Measurements from ENCODE around the gene CCDC102B. TPM values are rescaled to one million over a fixed set of nuclear protein-coding genes. Genes with fewer than 3 reads are reported as not detected.

Gene CCDC102B
- polyA plus RNA-seq, 4 donors: 7.5 to 7.8 (median 7.7) TPM

DNA sequence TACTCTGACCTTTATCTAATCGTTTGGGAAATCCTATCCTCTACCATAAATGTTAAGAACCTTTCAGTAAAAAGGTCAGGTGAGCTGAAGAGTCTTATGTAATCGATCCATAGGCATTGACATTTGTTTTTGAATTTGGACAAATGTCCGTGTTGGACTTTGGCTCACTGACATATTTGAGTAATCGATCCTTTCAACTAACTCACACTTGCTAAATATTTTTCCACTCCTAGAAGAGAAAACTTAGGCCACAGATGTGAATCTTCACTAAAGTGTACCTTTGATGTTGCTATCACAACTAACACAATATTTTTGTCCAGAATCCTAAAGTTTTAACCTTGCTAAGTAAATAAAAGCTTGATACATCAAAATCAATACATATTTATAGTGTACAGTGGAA, 89.5 kb downstream of the CCDC102B start:
- DNase-seq (ENCODE audit: low read depth in 4 of 4, low spot score in 3 of 4): no peak

DNA sequence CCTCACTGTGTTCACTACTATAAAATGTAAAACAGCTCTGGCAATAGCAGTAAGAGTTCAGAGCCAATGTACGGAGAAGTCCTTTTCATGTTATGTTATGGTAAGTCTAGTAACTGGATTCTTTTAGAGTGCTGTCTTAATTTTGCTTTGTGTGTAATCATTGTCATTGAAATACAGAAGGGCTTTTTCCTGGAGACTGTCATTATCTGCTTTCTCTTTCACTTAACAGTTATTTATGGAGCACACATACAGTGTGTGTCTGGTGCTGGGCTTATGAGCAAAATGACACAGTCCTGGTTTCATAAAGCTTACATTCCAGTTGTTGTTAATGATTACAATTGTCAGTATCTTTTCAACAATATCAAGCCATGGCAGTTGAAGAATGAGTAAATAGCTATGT, 95.5 kb downstream of the CCDC102B start:
- no peak for DNase-seq (ENCODE audit: low read depth in 4 of 4, low spot score in 3 of 4)

DNA sequence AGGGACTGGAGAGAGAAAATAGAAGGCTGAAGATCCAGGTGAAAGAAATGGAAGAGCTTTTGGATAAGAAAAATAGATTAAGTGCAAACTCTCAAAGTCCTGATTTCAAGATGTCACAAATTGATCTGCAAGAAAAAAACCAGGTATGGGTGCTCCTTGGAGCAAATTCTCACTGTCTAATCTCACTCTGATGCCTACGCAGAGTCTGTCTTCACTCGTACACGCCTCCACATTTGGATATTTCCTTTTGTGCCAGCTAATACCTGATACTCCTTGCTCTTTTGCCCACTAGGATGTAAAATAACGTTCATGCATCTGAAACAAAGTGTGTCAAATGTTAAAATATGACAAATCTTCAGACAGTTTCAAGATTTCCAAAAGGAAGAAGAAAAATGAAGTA, 99.4 kb downstream of the CCDC102B start:
- DNase-seq (ENCODE audit: low read depth in 4 of 4, low spot score in 3 of 4): no peak

GRCh38 chr18:68909579-68909978, 111.7 kb downstream of the CCDC102B start:
- no peak for DNase-seq (ENCODE audit: low read depth in 4 of 4, low spot score in 3 of 4)

DNA sequence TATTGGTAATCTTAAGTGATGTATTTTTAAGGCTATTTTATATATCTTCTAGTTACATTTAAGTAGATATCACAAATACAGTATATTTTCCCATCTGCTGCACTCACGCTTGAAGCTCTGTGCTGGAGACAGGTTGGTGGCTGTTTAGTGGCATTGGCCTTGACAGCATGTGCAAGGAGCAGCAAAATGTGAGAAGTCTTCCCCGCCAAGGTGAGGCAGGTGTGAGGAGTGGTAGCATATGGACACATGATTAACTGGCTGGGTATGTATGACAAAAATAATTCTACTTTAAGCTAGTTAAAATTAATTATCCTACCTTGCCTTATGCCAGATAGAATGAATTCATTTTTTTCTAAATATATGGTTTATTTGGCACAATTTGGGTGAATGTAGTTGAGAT, 117.2 kb downstream of the CCDC102B start:
- no peak for DNase-seq (ENCODE audit: low read depth in 4 of 4, low spot score in 3 of 4)

DNA sequence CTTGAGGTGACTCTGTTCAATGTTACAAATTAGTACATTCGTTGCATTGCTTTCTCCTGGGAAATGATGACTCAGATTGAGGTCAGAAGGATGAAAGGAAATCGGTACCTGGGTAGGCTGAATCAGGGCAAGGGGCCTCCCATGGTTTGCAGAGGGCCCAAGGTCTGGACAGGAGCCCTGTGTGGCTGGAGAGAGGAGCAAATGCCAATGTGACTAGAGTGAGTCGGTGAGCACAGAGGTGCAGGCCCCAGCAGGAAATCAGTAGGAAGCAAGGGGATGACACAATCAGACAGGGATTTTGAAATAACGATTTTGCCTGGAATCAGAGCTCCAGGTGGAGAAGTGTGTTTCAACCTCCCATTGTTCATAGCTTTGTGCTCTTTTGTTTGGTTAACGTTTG, 118.9 kb downstream of the CCDC102B start:
- DNase-seq (ENCODE audit: low read depth in 4 of 4, low spot score in 3 of 4): no peak

GRCh38 chr18:68918216-68918615, 120.3 kb downstream of the CCDC102B start:
- DNase-seq (ENCODE audit: low read depth in 4 of 4, low spot score in 3 of 4): no peak

GRCh38 chr18:68919900-68920299, 122.0 kb downstream of the CCDC102B start:
- DNase-seq (ENCODE audit: low read depth in 4 of 4, low spot score in 3 of 4): no peak

- no peak for DNase-seq (ENCODE audit: low read depth in 4 of 4, low spot score in 3 of 4)
These were observed 124.5 kb downstream of the CCDC102B start for GRCh38 chr18:68922392-68922791.

DNA sequence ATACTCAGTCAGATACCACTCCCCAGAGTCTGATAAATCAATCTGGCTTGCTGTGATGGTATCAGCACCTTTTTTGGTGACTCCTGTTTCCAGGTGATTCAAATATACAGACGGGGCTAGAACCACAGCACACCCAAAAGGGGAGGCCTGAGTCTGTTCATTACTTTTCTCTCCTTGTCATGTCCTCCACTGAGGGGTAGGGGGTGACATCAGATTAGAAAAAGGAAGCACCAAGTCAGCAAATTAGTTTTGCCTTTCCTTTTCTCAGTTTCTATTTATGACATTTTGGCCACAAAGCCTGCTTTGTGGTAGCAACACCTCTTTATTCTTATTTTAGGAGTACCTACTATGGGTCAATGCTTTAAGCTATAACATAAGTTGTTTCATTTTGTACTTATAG, 127.4 kb downstream of the CCDC102B start:
- DNase-seq (ENCODE audit: low read depth in 4 of 4, low spot score in 3 of 4): no peak

- DNase-seq (ENCODE audit: low read depth in 4 of 4, low spot score in 3 of 4): no peak
These were observed 131.1 kb downstream of the CCDC102B start for GRCh38 chr18:68928762-68929675.

DNA sequence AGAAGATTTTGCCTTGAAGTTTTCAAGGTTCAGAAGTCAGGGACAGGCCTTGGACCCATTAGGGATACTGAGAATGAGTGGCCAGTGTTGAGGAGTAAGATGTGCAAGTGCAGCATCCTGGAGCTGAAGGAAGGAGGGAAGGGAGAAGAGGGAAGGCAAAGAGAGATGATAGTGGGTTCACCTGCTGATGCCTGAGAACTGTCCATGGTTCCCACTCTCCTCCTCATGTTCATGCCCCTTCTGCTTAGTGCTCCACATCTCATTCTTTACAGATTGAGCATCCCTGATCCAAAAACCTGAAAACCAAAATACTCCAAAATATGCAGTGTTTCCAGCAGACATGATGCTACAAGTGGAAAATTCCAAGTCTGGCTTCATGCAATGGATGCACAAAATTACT, 137.8 kb downstream of the CCDC102B start:
- no peak for DNase-seq (ENCODE audit: low read depth in 4 of 4, low spot score in 3 of 4)

DNA sequence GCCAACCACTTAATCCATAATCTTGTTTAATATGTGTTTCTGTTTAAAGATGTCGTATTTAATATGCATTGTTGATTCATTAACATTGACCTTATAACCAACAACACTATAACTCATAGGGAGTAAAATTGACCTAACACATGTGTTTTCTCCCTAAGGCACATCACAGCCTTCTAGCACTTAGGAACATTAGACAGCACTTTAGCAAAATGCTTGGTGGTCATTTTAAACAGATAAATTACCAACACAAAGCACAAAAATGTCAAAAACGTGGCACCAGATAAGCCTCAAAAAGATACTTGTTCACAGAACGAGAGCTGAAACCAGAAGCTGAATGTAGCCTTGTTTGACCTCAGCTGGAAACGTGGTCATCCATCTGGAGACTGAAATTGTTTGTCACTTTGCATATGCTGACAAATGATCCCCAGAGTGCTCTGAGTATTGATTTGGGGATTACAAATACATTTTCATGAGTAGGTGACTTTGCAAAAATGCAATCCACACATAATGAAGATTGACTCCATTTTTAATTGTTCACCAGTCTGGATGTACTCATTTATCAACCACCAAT, 139.2 kb downstream of the CCDC102B start:
- DNase-seq (ENCODE audit: low read depth in 4 of 4, low spot score in 3 of 4): no peak

DNA sequence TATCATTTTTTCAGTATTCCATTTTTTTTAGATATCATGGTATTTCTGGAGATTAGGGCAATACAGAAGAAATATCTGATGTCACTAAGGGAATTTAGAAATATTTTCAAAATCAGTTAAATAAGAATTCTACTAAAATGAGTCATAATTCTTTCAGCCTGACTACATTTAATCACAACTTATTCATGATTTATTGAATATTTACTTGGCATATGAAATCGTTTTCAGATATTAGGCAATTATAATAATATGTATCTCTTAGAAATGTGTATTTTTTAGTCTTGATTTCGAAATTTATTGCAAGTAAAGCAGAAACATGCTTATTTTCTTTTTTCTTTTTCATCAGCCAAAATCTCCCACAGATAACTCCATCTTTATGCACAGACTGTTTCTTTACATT, 142.2 kb downstream of the CCDC102B start:
- no peak for DNase-seq (ENCODE audit: low read depth in 4 of 4, low spot score in 3 of 4)

DNA sequence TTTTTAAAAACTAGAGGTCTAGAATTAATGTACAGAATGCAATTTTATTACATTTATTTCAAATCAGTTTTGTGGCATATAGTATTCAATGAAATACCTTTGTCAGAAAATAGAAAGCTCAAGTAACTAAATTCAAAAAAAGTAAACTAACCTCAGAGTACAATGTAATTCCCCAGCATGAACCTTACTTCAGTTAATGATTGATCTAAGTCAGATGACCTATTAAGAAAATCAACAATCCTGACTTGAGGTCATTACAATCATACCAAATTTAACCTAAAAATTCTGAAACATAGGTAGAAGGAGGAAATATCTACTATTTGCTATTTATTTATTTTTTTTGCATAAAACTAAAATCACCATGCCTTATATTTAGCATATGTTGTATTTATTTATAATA, 142.9 kb downstream of the CCDC102B start:
- DNase-seq (ENCODE audit: low read depth in 4 of 4, low spot score in 3 of 4): no peak

DNA sequence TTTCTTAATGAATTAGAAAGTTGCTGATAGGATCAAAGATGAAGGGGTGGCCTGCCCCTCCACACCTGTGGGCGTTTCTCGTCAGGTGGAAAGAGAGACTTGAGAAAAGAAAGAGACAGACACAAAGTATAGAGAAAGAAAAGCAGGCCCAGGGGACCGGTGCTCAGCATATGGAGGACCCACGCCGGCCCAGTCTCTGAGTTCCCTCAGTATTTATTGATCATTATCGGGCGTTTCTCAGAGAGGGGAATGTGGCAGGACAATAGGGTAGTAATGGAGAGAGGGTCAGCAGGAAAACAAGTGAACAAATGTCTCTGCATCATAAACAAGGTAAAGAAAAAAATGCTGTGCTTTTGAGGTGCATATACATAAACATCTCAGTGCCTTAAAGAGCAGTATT, 144.3 kb downstream of the CCDC102B start:
- no peak for DNase-seq (ENCODE audit: low read depth in 4 of 4, low spot score in 3 of 4)

- DNase-seq (ENCODE audit: low read depth in 4 of 4, low spot score in 3 of 4): peak in 1 of 4 donors; percentile 20
These were observed 146.0 kb downstream of the CCDC102B start for GRCh38 chr18:68943861-68944260.

DNA sequence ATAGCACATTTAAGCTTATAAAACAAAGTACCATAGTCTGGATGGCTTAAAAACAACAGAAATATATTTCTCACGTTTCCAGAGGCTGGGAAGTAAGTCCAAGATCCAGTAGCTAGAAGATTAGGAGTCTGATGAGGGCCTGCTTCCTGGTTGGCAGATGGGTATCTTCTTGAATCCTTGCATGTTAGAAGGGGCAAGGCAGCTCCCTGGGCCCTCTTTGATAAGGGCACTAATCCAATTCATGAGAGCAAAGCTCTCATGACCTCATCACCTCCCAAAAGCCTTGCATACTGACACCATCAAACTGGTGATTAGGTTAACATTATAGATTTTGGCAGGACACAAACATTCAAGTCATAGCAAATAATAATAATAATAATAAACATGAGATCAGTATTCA, 146.4 kb downstream of the CCDC102B start:
- no peak for DNase-seq (ENCODE audit: low read depth in 4 of 4, low spot score in 3 of 4)

- DNase-seq (ENCODE audit: low read depth in 4 of 4, low spot score in 3 of 4): no peak
These were observed 146.9 kb downstream of the CCDC102B start for GRCh38 chr18:68944826-68945225.

DNA sequence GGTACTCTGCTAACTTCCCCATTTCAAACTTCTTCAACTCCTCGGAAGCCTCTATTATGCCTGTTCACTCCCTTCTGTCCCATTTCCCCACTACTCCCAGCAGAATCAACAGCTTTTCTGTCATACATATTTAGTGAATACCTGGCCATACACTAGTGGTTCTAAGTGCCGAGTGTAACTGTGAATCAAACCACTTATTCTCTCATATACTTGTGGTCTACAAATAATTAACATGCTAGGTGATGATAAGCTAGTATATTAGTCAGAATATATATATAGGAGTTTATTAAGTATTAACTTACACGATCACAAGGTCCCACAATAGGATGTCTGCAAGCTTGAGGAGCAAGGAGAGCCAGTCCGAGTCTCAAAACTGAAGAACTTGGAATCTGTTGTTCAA, 150.7 kb downstream of the CCDC102B start:
- DNase-seq (ENCODE audit: low read depth in 4 of 4, low spot score in 3 of 4): no peak

- no peak for DNase-seq (ENCODE audit: low read depth in 4 of 4, low spot score in 3 of 4)
These were observed 156.9 kb downstream of the CCDC102B start for GRCh38 chr18:68954738-68955137.

DNA sequence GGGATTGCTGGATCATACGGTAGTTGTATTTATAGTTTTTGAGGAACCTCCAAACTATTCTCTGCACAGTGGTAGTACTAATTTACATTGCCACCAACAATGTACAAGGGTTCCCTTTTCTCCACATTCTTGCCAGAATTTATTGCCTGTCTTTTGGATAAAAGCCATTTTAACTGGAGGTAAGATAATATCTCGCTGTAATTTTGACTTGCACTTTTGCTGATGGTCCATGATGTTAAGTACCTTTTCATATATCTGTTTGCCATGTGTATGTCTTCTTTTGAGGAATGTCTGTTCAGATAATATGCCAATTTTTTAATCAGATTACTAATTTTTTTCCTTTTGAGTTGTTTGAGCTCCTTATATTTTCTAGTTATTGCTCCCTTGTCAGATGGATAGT, 158.8 kb downstream of the CCDC102B start:
- no peak for DNase-seq (ENCODE audit: low read depth in 4 of 4, low spot score in 3 of 4)

All from right renal pelvis (tissue), 4 donors.